Activated CD8-positive, alpha-beta memory T cell treated with anti-CD3 and anti-CD28 coated beads for 24 hours (primary cell): ENCODE data around the gene SLC25A48.
A peak's percentile ranks its signal among the peaks of the same experiment; 100 is the strongest.
"Not testable (repeated sequence)": the region's sequence is repeated elsewhere in the genome, so short reads cannot be mapped to it uniquely, and the experiment has no call there.

Source experiments
- DNase-seq: peaks from one replicate; pipeline ENCODE4 v3.0.0-alpha.2; 2020

SLC25A48 gene

GRCh38 chr5:135830876-135831275, 3.6 kb upstream of the SLC25A48 start:
- peak; percentile 30 for DNase-seq

- peak; percentile 21 for DNase-seq
These were observed 3.0 kb upstream of the SLC25A48 start for GRCh38 chr5:135831439-135831838.

DNA sequence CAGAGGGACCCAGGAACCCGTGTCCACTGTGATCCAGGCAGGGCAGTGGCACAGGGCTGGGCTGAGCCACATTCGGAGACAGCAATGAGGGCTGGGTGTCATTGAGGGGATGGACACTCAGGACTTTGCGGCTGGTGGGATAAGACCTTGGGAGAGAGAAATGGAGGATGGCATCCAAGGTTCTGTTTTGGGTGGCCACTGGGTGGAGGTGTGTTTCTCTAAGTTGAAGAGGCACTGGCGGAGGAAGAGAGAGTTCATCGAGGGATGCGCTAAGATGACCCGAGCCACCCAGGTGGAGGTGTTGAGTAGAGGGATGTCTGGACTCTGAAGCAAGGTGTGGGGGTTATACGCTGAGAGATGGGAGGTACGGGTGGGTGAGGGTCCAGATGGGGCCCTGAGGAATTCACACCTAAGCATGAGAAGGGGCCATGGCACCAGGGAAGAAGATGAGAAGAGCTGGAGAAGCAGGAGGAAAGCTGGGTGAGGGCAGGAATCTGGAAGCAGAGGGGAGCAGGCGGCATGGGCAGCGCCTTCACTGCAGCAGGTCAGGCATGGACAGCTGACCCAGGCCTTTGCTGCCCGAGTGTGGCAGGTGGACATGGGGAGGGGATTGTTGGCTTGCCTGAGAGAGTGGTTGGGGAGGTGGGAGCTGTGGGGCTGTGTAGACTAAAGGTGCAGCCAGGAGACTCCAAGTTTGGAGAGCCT, 2.5 kb upstream of the SLC25A48 start:
- peak; percentile 24 for DNase-seq

DNA sequence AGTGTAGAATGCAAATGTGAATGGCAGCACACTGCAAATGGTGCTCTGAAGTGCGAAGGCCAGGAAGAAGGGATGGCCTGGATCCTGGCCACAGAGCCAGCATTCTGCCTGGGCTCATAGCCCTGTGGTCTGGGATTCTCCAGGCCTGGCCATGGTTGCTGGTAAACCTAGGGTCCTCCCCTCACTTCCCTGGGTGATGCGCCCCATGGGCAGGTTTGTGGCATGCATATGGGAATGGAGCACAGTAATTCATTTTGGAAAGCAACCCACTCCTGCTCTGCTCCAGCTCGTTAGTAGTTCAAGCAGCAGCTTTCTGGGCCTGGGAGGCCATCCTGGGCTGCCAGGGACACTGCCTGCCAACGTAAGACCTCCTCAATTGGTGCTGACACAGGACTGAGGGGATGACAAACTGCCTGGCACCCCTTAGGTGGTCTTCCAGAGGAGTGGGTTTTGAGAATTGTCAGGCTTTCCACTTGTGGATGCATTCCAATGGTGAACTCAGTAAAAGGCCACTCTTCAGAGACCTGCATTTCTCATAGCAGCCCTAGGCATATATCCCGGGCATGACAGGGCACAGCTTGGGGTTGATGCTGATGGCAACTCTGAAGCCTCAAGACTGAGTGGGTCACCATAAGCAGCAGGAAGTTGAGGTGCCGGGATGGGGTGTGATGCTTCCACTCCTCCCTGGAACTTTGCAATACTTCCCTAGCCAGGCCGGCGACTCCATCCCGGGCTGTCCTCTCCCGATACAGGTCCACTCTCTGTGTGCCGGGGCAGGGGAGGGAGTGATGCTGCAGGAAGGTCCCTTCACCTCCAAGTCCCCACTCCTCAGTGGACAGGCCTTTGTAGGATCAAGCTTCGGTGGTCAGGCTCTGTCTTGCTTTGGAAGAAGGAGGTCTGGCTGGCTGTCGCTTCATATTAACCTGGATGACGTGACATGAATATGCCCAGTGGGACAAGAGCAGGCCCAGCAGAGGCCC, 1.2 kb upstream of the SLC25A48 start:
- peak; percentile 51 for DNase-seq

DNA sequence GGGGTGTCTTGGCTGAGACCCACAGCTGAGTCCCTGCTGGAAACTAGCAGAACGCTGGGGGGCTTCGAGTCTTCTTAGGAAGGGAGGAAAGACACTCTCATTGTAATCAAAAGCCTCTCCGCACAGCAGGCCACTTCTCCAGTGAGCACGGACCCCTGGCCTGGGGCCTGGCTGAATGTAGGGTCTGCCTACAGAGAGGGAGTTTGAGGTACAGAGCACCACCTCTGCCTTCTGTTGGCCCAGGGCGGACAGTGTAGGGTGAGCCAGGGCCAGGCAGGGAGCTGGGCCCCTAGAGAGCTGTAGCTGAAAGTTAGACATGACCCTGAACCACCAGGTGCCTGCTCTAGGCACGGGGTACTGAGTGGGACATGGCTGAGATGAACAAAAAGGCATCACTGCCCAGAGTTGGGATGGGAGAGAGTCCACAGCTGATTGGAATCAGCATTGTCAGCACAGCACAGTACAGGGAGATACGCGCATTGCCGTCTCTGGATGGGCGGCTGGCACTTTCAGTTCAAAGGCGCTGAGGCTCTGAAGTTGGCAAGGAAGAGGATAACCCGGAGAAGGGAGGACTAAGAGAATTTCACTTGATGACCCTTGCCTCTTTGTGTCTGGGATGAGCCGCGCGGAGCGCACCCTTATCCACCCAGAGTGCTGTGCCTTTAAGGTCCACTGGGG, 363 bp upstream of the SLC25A48 start:
- peak; percentile 47 for DNase-seq

GRCh38 chr5:135835766-135836165, 1.3 kb downstream of the SLC25A48 start:
- peak; percentile 28 for DNase-seq

GRCh38 chr5:135838395-135838794, 3.9 kb downstream of the SLC25A48 start:
- DNase-seq: peak; percentile 30

- DNase-seq: no peak
These were observed 5.1 kb downstream of the SLC25A48 start for GRCh38 chr5:135839566-135839965.

DNA sequence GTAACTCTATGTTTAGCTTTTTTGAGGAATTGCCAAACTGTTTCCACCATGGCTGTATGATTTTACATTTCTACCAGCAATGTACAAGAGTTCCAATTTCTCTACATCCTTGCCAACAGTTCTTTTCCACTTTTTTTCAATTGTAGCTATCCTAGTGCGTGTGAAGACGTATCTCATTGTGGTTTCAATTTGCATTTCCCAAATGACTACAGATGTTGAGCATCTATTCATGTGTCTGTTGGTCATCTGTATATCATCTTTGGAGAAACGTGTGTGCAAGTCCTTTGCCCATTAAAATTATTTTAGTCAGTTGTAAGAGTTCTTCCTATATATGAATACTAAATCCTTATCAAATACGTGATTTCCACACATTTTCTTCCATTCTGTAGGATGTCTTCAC, 6.5 kb downstream of the SLC25A48 start:
- DNase-seq: no peak

DNA sequence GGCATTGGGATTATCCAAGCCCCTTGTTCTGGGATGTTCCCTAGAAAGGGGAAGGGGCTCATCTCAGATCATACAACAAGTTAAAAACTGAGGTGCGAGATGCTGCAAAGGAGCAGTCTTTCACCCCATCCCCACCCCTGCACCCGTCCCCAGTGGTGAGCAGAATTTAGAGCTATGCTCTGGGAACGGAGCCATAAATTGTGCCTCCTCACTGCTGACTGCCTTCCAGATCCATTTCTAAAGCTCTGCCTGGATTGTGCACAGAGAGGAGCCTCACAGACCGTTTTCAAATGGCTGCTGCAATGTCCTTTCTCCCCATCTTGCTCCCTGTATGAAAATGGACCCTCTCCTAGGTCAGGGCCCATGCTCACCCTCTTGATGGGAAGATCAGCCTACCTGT, 8.3 kb downstream of the SLC25A48 start:
- DNase-seq: peak; percentile 24

DNA sequence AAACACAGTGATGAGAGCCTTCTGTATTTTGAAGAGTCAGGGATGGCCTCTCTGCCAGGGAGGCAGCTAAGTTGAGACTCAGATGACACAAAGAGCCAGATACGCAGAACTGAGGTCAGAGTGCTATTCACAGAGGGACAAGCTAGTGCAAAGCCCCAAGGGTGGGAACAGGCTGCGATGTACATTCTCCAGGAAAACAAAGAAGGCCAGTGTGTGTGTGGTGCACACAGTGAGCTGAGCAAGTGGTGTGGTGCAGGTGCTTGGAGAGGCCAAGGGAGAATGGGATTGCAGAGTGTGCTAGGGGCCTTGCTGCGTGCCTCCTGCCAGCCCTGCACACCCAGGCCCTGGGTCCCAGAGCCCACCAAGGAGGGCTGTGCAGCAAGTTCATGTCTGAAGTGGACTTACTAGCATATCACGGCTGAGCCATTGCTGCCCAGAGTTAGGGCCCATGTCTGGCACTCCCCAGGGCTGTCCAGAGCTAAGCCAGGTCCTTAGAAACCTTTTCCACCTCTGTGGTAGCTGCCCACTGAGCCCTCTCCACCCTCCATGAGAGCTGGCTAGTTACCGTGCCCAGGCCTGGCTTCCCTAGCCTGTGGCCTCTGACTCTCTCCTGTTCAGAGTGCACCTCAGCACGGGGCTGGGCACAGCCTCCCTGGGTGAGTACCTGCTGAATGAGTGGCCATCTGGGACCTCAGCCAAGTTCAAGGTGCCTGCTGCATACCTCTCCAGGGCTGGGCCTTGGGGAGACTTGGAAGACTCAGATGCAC, 9.3 kb downstream of the SLC25A48 start:
- DNase-seq: peak; percentile 13

GRCh38 chr5:135846311-135846710, 11.8 kb downstream of the SLC25A48 start:
- DNase-seq: no peak

DNA sequence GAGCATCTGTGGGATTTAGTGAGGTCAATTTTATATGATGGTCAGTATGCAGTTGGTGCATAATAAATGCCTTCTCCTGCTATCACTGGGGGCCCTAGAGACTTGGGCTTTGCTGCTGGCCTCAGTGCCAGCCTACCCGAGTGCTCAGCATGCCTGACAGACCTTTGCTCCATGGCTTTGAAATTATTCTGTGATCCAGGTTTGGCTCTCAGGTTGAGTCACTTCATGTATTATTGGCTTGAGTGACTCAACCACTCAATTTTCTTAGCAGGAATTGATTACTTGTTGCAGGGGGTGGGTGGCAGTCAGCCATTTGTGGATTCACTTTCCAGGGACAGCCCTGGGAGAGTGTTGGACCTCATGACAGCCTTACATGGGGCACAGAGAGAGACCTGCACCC, 13.5 kb downstream of the SLC25A48 start:
- DNase-seq: no peak

DNA sequence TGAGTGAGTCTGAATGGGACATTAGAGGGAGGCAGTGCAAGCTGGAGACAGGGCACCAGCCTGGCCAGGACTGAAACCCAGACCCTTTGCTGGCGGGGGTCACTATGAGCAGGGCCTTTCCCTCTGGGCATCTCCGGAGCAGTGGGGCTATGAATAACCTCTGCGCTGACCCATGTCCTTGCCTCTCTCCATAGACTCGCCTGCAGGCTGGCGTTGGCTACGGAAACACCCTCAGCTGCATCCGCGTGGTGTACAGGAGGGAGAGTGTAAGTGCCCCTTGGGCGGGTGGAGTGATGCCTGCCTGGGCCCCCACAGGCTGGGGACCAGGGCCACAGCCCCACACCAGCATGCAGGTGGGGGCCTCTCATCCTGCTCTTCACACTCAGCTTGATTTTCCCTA, 15.8 kb downstream of the SLC25A48 start:
- DNase-seq: no peak

GRCh38 chr5:135850671-135851070, 16.2 kb downstream of the SLC25A48 start:
- no peak for DNase-seq

DNA sequence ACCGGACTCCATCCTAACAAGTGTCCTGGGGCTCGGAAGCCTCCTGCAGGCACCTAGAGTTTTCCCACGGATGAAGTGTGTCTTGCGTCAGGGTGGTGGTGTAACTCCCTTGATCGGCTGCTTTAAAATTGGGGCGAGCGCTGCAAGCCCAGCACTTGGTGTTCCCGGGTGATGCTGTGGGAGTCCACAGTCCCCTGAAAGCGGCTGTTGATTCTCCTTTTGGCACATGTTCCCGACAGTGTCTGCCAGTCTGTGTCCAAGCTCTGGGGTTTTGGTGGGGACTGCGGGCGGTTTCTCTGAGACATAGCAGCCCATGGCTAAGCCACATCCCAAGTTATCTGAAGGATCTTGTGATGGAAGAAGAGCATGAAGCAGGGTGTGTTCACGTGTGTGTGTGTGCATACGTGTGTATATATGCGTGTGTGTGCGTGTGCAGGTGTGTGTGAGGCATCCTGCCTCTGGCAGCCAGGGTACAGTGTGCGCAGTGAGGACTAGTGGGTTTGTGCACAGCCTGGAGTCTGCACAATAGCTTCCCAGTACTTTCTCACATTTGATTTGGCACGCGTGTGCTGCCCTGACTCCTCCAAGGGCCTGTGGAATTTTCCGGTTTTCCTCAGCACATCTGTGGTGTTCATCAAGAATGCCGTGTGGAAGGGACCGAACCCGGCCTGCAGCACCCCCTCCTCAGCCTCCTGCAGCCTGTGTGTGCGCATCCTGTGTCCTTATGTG, 16.9 kb downstream of the SLC25A48 start:
- DNase-seq: no peak

- no peak for DNase-seq
These were observed 17.7 kb downstream of the SLC25A48 start for GRCh38 chr5:135851915-135852845.

- no peak for DNase-seq
These were observed 23.3 kb downstream of the SLC25A48 start for GRCh38 chr5:135857630-135858311.

DNA sequence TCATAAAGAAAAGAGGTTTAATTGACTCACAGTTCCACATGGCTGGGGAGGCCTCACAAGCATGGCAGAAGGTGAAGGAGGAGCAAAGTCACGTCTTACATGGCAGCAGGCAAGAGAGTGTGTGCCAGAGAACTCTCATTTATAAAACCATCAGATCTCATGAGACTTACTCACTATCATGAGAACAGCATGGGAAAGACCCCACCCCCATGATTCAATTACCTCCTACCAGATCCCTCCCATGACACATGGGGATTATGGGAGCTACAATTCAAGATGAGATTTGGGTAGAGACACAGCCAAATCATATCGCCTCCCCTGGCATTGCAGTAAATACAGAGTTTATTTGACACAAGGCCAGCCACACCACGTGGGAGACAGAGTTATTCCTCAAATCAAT, 24.7 kb downstream of the SLC25A48 start:
- DNase-seq: not testable (repeated sequence)

DNA sequence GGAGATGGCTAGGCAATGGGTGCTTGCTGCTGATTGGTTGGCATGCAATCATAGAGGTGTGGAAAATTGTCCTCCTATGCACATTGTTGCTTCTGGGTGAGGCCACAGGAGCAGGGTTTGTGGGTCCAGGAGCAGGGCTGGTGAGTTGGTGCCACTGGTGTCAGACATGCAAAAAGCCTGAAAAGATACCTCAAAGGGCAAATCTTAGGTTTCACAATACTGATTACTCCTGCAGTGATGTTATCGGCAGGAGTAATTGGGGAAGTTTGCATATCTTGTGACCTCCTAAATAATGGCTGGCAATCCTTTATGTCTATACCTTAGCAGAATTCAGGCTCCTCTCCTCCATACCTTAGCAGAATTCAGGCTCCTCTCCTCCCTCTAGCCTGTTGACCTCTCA, 25.2 kb downstream of the SLC25A48 start:
- DNase-seq: no peak
